Gastrocnemius medialis (tissue), 4 donors: ENCODE data around the gene NR3C2. TPM values are rescaled to one million over a fixed set of nuclear protein-coding genes. Genes with fewer than 3 reads are reported as not detected.
"Not testable (repeated sequence)": the region's sequence is repeated elsewhere in the genome, so short reads cannot be mapped to it uniquely, and the experiment has no call there.

ENCODE experiments used
- ATAC-seq, 2 donors: fragments of 150-250 bp; one replicate each; pipeline ENCODE4 v1.9.1; 2016
- DNase-seq, 2 donors: peaks; one replicate each; pipeline ENCODE4 v3.0.0-alpha.2; 2019
- H3K27ac ChIP-seq, 4 donors: fragments of 200-600 bp; sonication (generic); 1 replicate in 1 of 4; 2 replicates in 3 of 4; pipeline ENCODE4 v1.5.1; 2016 to 2018; ENCODE audit warnings: mild to moderate bottlenecking in 2 of 4, moderate library complexity in 1 of 4
- H3K27me3 ChIP-seq, 3 donors: fragments of 200-600 bp; sonication (generic) in 2 of 3; 1 replicate in 1 of 3; 2 replicates in 2 of 3; pipeline versions ENCODE4 v1.5.1 to v1.6.0; 2016 to 2019; ENCODE audit warnings: mild to moderate bottlenecking in 1 of 3, moderate library complexity in 1 of 3
- H3K36me3 ChIP-seq, 2 donors: fragments of 200-600 bp; sonication (generic) in 1 of 2; one replicate each; pipeline ENCODE4 v1.5.1; 2017 to 2018
- H3K4me1 ChIP-seq, 2 donors: fragments of 200-600 bp; sonication (generic) in 1 of 2; one replicate each; pipeline ENCODE4 v1.5.1; 2016 to 2017; ENCODE audit warnings: mild to moderate bottlenecking in 2 of 2
- H3K4me3 ChIP-seq, 4 donors: fragments of 200-600 bp; sonication (generic) in 3 of 4; 1 replicate in 1 of 4; 2 replicates in 3 of 4; pipeline ENCODE4 v1.5.1; 2016 to 2019; ENCODE audit warnings: mild to moderate bottlenecking in 2 of 4
- H3K9me3 ChIP-seq, 3 donors: fragments of 200-600 bp; sonication (generic) in 2 of 3; 1 replicate in 1 of 3; 2 replicates in 2 of 3; pipeline ENCODE4 v1.5.1; 2016 to 2019
- POLR2A ChIP-seq, 2 donors: fragments of 450-650 bp; IDR thresholded peaks; one replicate each; pipeline ENCODE4 v1.6.1; 2017; ENCODE audit warnings: antibody characterized with exemption in 2 of 2, mild to moderate bottlenecking in 2 of 2, moderate library complexity in 2 of 2
- in situ Hi-C, 4 donors: fragments of 200-750 bp; cut with MboI; loops; one replicate each; pipeline versions ENCODE4 v1.15.0 to v1.8.0; 2017; ENCODE audit warnings: low sequenced_read_pairs in 4 of 4
- intact Hi-C: fragments of 100-400 bp; cut with DNase I; formaldehyde crosslinking; loops from one replicate; pipeline ENCODE4 v1.15.1; 2023; ENCODE audit warnings: low total_unique reads
- total RNA-seq, 4 donors: library from RNA; depleted of rRNA; stranded (reverse); fragments of >200 nt; gene quantifications; one replicate each; pipeline versions ENCODE4 v1.1.0 to v1.2.3, GENCODE V29; 2016
- TF ChIP-seq, protein P1 (sequence below), 5 experiments: fragments of 450-650 bp in 3 of 5; fragments of 200-600 bp in 2 of 5; sonication (generic) in 2 of 5; IDR thresholded peaks in 4 of 5; conservative IDR thresholded peaks in 1 of 5; 1 replicate in 4 of 5; 2 replicates in 1 of 5; pipeline ENCODE4 v1.5.1; 2016 to 2019; ENCODE audit warnings: antibody characterized with exemption in 5 of 5, mild to moderate bottlenecking in 3 of 5, moderate library complexity in 3 of 5

NR3C2 gene
- total RNA-seq, 4 donors from 2014 or later, result 5.6 to 10.4 (median 8.1) TPM

DNA sequence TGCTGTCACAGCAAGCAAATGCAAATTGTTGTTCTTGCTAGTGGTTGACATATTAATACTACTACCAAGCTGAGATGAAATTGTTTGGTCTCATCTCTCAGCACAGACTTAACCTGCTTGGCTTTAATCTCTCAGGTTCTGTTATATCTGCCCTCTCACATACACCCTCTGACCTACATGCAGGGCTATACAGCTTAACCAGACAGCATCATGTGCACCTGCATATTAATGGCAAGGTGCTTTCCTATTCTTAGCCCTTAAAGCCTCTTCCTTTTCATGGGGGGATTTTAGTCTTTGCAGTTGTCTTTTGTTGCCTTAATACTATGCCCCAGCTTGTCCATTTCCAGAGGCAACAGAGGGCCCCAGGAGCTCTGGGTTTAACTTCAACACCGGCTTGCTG is 114.5 kb downstream of the NR3C2 start:
- in situ Hi-C loops (no loop called here), intact Hi-C loops (no loop called here)
- H3K4me3 ChIP-seq, result no peak overlapping the region
- ATAC-seq (no peak), DNase-seq (no peak)
- no peaks in the 10 kb centered on the region for H3K9me3 ChIP-seq
- TF ChIP-seq, protein P1, sequence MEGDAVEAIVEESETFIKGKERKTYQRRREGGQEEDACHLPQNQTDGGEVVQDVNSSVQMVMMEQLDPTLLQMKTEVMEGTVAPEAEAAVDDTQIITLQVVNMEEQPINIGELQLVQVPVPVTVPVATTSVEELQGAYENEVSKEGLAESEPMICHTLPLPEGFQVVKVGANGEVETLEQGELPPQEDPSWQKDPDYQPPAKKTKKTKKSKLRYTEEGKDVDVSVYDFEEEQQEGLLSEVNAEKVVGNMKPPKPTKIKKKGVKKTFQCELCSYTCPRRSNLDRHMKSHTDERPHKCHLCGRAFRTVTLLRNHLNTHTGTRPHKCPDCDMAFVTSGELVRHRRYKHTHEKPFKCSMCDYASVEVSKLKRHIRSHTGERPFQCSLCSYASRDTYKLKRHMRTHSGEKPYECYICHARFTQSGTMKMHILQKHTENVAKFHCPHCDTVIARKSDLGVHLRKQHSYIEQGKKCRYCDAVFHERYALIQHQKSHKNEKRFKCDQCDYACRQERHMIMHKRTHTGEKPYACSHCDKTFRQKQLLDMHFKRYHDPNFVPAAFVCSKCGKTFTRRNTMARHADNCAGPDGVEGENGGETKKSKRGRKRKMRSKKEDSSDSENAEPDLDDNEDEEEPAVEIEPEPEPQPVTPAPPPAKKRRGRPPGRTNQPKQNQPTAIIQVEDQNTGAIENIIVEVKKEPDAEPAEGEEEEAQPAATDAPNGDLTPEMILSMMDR (IDR thresholded peaks at IDR 0.05 in 4 of 5, conservative IDR thresholded peaks at IDR 0.05 in 1 of 5), result no peak
- no peak for TF ChIP-seq POLR2A (IDR thresholded peaks at IDR 0.05)
- no peaks in the 10 kb centered on the region for H3K4me1 ChIP-seq
- no peak overlapping the region for H3K27ac ChIP-seq
- no peaks in the 10 kb centered on the region for H3K36me3 ChIP-seq
- no peaks in the 10 kb centered on the region for H3K27me3 ChIP-seq

DNA sequence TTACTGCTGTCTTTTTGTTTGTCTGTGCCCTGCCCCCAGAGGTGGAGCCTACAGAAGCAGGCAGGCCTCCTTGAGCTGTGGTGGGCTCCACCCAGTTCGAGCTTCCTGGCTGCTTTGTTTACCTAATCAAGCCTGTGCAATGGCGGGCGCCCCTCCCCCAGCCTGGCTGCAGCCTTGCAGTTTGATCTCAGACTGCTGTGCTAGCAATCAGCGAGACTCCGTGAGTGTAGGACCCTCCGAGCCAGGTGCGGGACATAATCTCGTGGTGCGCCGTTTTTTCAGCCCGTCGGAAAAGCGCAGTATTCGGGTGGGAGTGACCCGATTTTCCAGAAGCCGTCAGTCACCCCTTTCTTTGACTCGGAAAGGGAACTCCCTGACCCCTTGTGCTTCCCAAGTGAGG is 118.9 kb downstream of the NR3C2 start:
- H3K36me3 ChIP-seq, ATAC-seq, H3K27me3 ChIP-seq, DNase-seq, intact Hi-C loops, in situ Hi-C loops, H3K9me3 ChIP-seq, H3K4me1 ChIP-seq, H3K27ac ChIP-seq, H3K4me3 ChIP-seq: not testable (repeated sequence)

DNA sequence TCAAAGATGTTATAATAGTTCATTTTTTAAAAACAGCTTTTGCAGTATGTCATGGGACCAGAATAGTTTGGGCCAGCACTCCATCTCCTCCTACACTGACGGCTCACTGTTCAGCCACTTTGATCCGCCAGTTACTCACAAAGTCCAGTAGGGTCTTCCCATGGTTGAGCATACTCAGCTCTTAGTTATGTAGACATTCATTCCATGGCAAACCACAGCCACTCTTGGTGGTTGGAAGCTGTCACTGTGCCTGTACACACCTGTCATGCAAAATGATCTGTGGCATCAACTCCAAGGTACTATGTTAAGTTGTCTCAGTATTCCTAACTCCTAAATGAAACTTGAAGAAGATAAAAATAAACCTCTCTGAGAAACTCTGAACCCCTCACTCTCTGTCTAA is 127.2 kb downstream of the NR3C2 start:
- intact Hi-C loops, result loop anchor here (10.0 kb wide), 1 partner anchor 130 kb away; the partner anchor contains the start of gene NR3C2
- in situ Hi-C loops, result no loop called here
- Histone ChIP-seq H3K36me3 (no peaks in the 10 kb centered on the region), H3K9me3 (no peaks in the 10 kb centered on the region), H3K27me3 (no peaks in the 10 kb centered on the region), H3K27ac (peak overlapping the region in 2 of 4 donors; percentile 19), H3K4me3 (no peak overlapping the region), H3K4me1 (peaks cover 38 to 44% of the 10 kb centered on the region in 2 donors)
- ATAC-seq (peak; percentile 55 to 70), DNase-seq (peak in 1 of 2 donors; percentile 34)
- TF ChIP-seq, protein P1 (IDR thresholded peaks at IDR 0.05 in 4 of 5, conservative IDR thresholded peaks at IDR 0.05 in 1 of 5), result no peak

DNA sequence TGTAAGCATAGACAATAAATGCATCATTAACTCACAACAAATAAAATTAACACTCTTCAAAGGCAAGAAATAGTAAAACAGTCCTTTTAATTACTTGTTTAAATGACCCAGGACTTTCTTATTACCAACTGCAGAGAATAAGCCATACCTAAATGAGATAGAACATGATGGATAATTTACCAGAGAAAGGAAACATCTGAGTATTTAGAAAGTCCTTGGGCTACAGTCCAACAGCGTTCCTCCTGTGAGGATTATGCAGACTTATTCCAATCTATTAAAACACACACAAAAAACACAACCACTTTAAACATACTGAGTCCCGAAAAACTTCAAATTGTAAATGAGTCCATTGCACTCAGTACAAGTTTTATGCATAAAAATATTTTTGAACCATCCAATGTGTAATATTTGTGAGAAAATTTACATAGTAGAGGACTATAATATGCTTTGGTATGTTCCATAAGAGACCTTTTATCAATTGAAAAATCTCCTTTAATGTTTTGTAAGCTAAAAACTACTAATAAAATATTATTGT is 129.2 kb downstream of the NR3C2 start:
- Histone ChIP-seq H3K4me1 (peaks cover 38 to 44% of the 10 kb centered on the region in 2 donors), H3K27me3 (no peaks in the 10 kb centered on the region), H3K27ac (peak overlapping the region in 1 of 4 donors; percentile 75), H3K9me3 (no peaks in the 10 kb centered on the region), H3K36me3 (no peaks in the 10 kb centered on the region), H3K4me3 (no peak overlapping the region)
- ATAC-seq, result no peak
- intact Hi-C loops (loop anchor here (10.0 kb wide), 1 partner anchor 132 kb away; the partner anchor contains the start of gene NR3C2), in situ Hi-C loops (no loop called here)
- DNase-seq, result no peak
- TF ChIP-seq POLR2A (IDR thresholded peaks at IDR 0.05), result no peak
- TF ChIP-seq, protein P1 (IDR thresholded peaks at IDR 0.05 in 4 of 5, conservative IDR thresholded peaks at IDR 0.05 in 1 of 5), result no peak

DNA sequence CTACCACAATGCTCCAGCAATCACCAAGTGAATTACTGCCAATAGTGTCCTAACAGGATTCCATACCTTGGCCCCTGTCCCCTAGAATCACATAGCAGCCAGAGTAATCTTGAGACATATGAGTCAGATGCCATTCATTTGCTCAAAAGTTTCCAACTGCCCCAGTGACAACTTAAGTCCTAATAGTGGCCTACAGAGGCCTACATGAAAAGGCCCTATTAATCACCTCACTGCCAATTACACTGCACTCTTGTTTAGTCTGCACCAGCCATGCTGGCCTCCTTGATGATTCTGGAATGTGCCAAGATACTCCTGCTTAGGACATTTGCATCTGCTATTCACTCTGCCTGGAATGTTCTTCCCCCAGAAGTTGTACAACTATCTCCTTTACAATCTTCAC is 130.7 kb downstream of the NR3C2 start:
- peak; percentile 94 for ATAC-seq
- intact Hi-C loops, result loop anchor here (10.0 kb wide), 1 partner anchor 133 kb away; the partner anchor contains the start of gene NR3C2
- in situ Hi-C loops, result no loop called here
- Histone ChIP-seq H3K9me3 (no peaks in the 10 kb centered on the region), H3K27me3 (no peaks in the 10 kb centered on the region), H3K36me3 (no peaks in the 10 kb centered on the region), H3K4me1 (peaks cover 38 to 46% of the 10 kb centered on the region in 2 donors), H3K27ac (peak overlapping the region; percentile 32 to 75 (median 50)), H3K4me3 (no peak overlapping the region)
- peak in 1 of 2 donors; percentile 41 for DNase-seq
- TF ChIP-seq POLR2A (IDR thresholded peaks at IDR 0.05), result no peak
- TF ChIP-seq, protein P1 (IDR thresholded peaks at IDR 0.05 in 4 of 5, conservative IDR thresholded peaks at IDR 0.05 in 1 of 5), result no peak
